Measurements from ENCODE around the gene SERPINA1.

DNA sequence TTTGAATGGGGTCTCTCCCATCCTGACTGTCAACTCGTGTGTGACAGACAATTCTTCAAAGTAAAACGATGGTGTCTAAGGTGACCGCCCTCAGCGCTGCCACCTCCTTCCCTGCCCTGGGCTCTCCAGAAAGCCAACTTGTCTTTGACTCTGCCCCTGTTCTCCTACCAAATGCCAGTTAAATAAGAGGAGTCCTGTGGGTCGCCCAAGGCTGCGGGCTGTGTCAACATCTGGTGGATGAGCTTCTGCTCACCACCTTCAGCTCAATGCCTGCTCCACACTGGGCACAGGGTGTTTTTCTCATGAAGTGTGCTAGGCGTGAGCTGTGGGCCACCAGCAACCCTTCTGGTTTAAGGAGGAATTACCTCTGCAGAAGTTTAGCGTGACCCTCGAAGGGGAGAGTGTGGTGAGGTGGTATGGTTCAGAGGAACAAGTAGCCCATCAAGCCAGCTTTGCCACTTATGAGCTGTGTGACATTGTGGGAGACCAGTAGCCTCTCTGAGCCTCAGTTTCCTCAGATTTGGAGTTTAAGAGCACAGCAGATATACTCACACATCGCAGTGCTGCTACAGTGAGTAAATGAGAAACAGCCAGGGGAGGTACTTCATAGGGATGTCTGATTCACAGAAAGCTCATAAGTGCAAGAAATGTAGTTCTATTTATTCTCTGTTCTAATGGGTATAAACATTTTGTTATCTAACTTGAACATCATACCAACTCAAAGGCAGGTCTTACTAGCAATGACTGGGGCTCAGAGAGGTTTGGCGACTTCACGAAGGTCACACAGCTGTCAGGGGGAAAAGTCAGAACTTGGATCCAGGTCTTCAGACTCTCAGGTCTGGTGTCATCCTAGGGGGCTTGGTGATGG is 12.1 kb downstream of the SERPINA1 start:
- TF ChIP-seq CTCF (IDR thresholded peaks at IDR 0.05) (no peak), EZH2 (IDR thresholded peaks at IDR 0.05) (no peak), EZH2phosphoT487 (IDR thresholded peaks at IDR 0.05) (no peak)
